OCI-LY7 (cell line): ENCODE data around the gene FTH1.

Experiments
- CTCF ChIP-seq: fragments of 200-600 bp; sonication (generic); conservative IDR thresholded peaks from 2 replicates; pipeline ENCODE4 v1.5.1; 2014; ENCODE audit warnings: mild to moderate bottlenecking, antibody characterized with exemption, low read length, moderate library complexity, mixed read lengths
- EZH2phosphoT487 ChIP-seq: fragments of 200-600 bp; sonication (generic); IDR thresholded peaks from 2 replicates; pipeline ENCODE4 v1.6.1; 2018; ENCODE audit warnings: low read depth, borderline replicate concordance, mild to moderate bottlenecking, mixed run types, antibody characterized with exemption, low read length, moderate library complexity, mixed read lengths

GRCh38 chr11:61966734-61967115 lies 709 bp downstream of the FTH1 start:
- TF ChIP-seq CTCF, result no peak
- TF ChIP-seq EZH2phosphoT487, result no peak
